ENCODE data around the gene PLP2. TPM values are rescaled to one million over a fixed set of nuclear protein-coding genes. Genes with fewer than 3 reads are reported as not detected.
A peak's percentile ranks its signal among the peaks of the same experiment; 100 is the strongest.

PLP2 gene
- total RNA-seq, 1 donor from 2014 or later = 0.75 TPM

DNA sequence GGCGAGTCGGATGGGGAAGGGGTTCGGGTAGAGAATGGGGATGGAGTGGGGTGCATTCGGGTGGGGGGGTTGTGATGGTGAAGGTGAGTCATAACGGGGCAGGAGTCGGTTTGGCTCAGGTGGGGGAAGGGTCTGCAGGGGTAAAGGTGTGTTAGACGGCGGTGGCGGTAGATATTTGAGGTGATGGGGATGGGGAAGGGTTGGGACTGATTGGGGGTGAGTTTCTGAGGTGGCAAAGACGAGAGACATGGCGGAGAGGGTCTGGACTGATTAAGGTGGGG, 27.6 kb downstream of the PLP2 start:
- Mint-ChIP-seq H3K27ac (ENCODE audit: unreplicated experiment) (no peak overlapping the region), H3K4me1 (peaks cover 10% of the 10 kb centered on the region), H3K36me3 (ENCODE audit: low read depth) (no peaks in the 10 kb centered on the region), H3K27me3 (ENCODE audit: low read depth) (peaks cover 23% of the 10 kb centered on the region), H3K9me3 (peaks cover 2% of the 10 kb centered on the region), H3K4me3 (no peak overlapping the region)
- TF ChIP-seq, protein P1, sequence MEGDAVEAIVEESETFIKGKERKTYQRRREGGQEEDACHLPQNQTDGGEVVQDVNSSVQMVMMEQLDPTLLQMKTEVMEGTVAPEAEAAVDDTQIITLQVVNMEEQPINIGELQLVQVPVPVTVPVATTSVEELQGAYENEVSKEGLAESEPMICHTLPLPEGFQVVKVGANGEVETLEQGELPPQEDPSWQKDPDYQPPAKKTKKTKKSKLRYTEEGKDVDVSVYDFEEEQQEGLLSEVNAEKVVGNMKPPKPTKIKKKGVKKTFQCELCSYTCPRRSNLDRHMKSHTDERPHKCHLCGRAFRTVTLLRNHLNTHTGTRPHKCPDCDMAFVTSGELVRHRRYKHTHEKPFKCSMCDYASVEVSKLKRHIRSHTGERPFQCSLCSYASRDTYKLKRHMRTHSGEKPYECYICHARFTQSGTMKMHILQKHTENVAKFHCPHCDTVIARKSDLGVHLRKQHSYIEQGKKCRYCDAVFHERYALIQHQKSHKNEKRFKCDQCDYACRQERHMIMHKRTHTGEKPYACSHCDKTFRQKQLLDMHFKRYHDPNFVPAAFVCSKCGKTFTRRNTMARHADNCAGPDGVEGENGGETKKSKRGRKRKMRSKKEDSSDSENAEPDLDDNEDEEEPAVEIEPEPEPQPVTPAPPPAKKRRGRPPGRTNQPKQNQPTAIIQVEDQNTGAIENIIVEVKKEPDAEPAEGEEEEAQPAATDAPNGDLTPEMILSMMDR (conservative IDR thresholded peaks at IDR 0.05) = no peak
- no peak for DNase-seq (ENCODE audit: low read depth, low spot score)

DNA sequence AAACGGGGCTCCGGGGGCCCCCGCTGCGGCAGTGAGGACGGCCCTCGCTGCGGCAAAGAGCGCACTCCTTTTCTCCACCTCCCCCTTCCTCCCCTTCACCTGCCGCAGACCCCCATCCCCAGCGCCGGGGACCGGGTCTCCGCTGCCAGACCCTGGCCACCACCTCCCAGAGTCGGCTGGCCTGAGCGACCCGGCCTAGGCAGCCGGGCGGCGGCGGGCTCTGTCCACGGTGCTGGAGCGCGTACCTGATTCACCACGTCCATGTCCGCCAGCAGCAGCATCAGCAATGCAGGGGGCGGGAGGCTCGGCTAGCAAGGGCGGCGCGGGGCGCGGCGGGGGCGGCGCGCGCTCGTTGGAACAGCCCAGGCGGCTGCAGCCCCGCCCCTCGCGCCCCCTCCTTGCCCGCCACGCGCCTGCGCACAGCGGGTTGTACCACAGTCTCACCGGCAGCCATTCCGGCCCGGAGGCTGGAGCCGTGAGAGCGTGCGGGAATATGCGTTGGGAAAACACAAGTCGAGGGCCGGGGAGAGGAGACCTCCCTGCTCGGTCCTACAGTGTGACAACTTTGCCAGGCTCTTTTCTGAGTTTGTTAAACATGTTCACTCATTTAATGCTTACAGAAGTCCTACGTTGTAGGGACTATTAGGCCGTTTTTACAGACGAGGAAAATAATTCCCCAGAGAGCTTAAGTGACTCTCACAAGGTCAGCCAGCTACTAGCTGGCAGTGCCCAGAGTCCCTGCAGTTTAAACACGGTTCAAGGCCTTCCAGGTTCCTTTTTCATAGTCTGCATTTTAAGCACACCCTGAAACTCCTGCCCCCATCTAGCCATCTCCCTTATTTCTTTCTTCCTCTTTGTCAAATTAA, 28.4 kb downstream of the PLP2 start, which contains the start of gene SYP:
TSS of gene SYP (minus strand) at position 288 of the 866 bp plus-strand sequence. CDS start at position 281, 7 bp downstream.
- H3K36me3 Mint-ChIP-seq (ENCODE audit: low read depth) = no peaks in the 10 kb centered on the region
- H3K4me1 Mint-ChIP-seq = peaks cover 10% of the 10 kb centered on the region
- DNase-seq (ENCODE audit: low read depth, low spot score) = peak; percentile 71

DNA sequence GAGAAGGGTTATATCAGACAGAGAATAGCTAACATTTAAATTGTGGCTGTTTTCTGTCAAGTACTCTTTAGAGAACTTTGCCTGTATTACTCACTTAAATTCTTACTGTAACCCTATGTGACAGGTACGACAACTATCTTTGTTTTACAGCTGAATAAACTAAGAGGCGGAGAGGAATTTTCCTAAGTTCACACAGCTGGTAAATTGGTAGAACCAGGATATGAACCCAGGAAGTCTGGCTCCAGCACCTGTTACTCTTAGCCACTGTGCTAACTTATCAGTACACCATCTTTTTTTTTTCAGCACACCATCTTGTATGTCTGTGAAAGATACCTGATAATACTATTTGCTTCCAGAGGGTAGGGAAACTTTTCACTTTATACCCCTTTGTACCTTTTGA, 30.3 kb downstream of the PLP2 start:
- no peak for DNase-seq (ENCODE audit: low read depth, low spot score)
- no peak overlapping the region for H3K4me3 Mint-ChIP-seq
- H3K36me3 Mint-ChIP-seq (ENCODE audit: low read depth) = no peaks in the 10 kb centered on the region
- peaks cover 10% of the 10 kb centered on the region for H3K4me1 Mint-ChIP-seq
- peaks cover 23% of the 10 kb centered on the region for H3K27me3 Mint-ChIP-seq (ENCODE audit: low read depth)
- TF ChIP-seq, protein P1 (conservative IDR thresholded peaks at IDR 0.05) = no peak
- H3K9me3 Mint-ChIP-seq = peaks cover 2% of the 10 kb centered on the region
- no peak overlapping the region for H3K27ac Mint-ChIP-seq (ENCODE audit: unreplicated experiment)

More for the DNA sequence above, 28.4 kb downstream of the PLP2 start, which contains the start of gene SYP:
- TF ChIP-seq, protein P1 (conservative IDR thresholded peaks at IDR 0.05) = no peak
- Mint-ChIP-seq H3K4me3 (peak within 1 kb of the TSS; percentile 76), H3K27ac (ENCODE audit: unreplicated experiment) (no peak within 1 kb of the TSS), H3K9me3 (peaks cover 2% of the 10 kb centered on the region), H3K27me3 (ENCODE audit: low read depth) (peaks cover 23% of the 10 kb centered on the region)

DNA sequence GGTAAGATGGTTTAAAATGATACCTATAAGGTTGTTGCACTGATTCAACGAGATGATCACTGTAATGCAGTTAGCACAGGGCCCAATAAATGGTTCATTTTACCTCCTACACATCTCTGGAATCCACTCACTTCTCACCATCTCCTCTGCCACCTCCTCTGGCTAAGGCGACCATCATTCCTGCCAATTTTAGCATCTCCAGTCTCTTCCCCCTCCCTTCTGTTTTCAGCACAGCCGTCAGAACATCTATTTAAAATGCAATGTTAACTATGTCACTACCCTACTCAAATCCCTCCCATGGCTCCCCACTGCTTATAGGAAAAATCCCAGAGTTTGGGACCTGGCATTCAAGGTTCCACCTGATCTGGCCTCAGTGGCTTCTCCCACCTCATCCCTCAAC, 31.8 kb downstream of the PLP2 start:
- H3K36me3 Mint-ChIP-seq (ENCODE audit: low read depth) = no peaks in the 10 kb centered on the region
- TF ChIP-seq, protein P1 (conservative IDR thresholded peaks at IDR 0.05) = no peak
- H3K27me3 Mint-ChIP-seq (ENCODE audit: low read depth) = peaks cover 15% of the 10 kb centered on the region
- H3K27ac Mint-ChIP-seq (ENCODE audit: unreplicated experiment) = no peak overlapping the region
- H3K9me3 Mint-ChIP-seq = peaks cover 2% of the 10 kb centered on the region
- no peak overlapping the region for H3K4me3 Mint-ChIP-seq
- DNase-seq (ENCODE audit: low read depth, low spot score) = no peak
- H3K4me1 Mint-ChIP-seq = peaks cover 5% of the 10 kb centered on the region

DNA sequence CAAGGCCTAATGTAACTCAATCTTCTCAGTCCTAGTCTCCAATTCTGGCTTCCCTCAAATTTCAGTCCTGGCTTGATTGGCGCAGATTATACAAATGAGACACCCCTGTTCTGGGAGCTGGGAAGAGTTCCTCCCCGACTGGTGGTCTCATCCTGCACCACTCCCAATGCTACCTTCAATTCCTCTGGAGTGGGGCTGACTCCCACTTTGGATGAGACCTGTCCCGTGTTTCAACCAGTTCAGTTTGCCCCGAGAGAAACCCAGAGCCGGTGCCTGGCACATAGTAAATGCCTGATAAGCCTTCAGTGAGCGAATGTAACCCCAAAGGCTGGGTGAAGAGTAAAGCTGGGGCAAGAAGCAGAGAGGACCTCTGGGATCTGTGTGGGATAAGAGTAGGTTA, 32.3 kb downstream of the PLP2 start:
- H3K4me3 Mint-ChIP-seq = no peak overlapping the region
- TF ChIP-seq, protein P1 (conservative IDR thresholded peaks at IDR 0.05) = no peak
- H3K9me3 Mint-ChIP-seq = peaks cover 2% of the 10 kb centered on the region
- peaks cover 5% of the 10 kb centered on the region for H3K4me1 Mint-ChIP-seq
- H3K36me3 Mint-ChIP-seq (ENCODE audit: low read depth) = no peaks in the 10 kb centered on the region
- H3K27ac Mint-ChIP-seq (ENCODE audit: unreplicated experiment) = no peak overlapping the region
- peaks cover 10% of the 10 kb centered on the region for H3K27me3 Mint-ChIP-seq (ENCODE audit: low read depth)
- no peak for DNase-seq (ENCODE audit: low read depth, low spot score)
